Keratinocyte (primary cell): ENCODE measurements around the gene EXOSC6.

Source experiments
- EZH2 ChIP-seq: IDR thresholded peaks from one replicate; pipeline ENCODE4 v1.6.1; 2012; ENCODE audit warnings: inconsistent platforms, mild to moderate bottlenecking, low read length, moderate library complexity
- TF ChIP-seq, protein P1 (sequence below), 3 experiments: IDR thresholded peaks in 1 of 3; conservative IDR thresholded peaks in 1 of 3; optimal IDR thresholded peaks in 1 of 3; 2 replicates in 2 of 3; 3 replicates in 1 of 3; pipeline versions ENCODE3 to v1.5.1; 2011; ENCODE audit warnings: low read length in 3 of 3, mild to moderate bottlenecking in 3 of 3, moderate library complexity in 2 of 3, control low read depth in 1 of 3, inconsistent platforms in 1 of 3; ENCODE audit not compliant: insufficient read depth in 2 of 3; ENCODE audit errors: extremely low read depth in 1 of 3

GRCh38 chr16:70301121-70301520, 49.4 kb upstream of the EXOSC6 start:
- TF ChIP-seq, protein P1, sequence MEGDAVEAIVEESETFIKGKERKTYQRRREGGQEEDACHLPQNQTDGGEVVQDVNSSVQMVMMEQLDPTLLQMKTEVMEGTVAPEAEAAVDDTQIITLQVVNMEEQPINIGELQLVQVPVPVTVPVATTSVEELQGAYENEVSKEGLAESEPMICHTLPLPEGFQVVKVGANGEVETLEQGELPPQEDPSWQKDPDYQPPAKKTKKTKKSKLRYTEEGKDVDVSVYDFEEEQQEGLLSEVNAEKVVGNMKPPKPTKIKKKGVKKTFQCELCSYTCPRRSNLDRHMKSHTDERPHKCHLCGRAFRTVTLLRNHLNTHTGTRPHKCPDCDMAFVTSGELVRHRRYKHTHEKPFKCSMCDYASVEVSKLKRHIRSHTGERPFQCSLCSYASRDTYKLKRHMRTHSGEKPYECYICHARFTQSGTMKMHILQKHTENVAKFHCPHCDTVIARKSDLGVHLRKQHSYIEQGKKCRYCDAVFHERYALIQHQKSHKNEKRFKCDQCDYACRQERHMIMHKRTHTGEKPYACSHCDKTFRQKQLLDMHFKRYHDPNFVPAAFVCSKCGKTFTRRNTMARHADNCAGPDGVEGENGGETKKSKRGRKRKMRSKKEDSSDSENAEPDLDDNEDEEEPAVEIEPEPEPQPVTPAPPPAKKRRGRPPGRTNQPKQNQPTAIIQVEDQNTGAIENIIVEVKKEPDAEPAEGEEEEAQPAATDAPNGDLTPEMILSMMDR (optimal IDR thresholded peaks at IDR 0.05 in 1 of 3, IDR thresholded peaks at IDR 0.05 in 1 of 3, conservative IDR thresholded peaks at IDR 0.05 in 1 of 3; ENCODE audit: extremely low read depth in 1 of 3, insufficient read depth in 2 of 3, low read length in 3 of 3): no peak
- no peak for TF ChIP-seq EZH2
